CD4-positive, alpha-beta T cell treated with Interferon gamma for 1 hour (primary cell): ENCODE results near the gene TRERF1.
A peak's percentile ranks its signal among the peaks of the same experiment; 100 is the strongest.
"Not testable (repeated sequence)": the region's sequence is repeated elsewhere in the genome, so short reads cannot be mapped to it uniquely, and the experiment has no call there.

Experiments used
- DNase-seq: peaks from one replicate; pipeline ENCODE4 v3.0.0-alpha.2; 2020

TRERF1 gene

GRCh38 chr6:42451333-42452170, at the start of gene TRERF1:
TRERF1 (minus strand) TSS chr6:42451926; CDS start chr6:42269590, 182,336 bp downstream.
- peak; percentile 46 for DNase-seq

GRCh38 chr6:42498473-42499128, 46.9 kb upstream of the TRERF1 start:
- no peak for DNase-seq

GRCh38 chr6:42493914-42494539, 42.3 kb upstream of the TRERF1 start:
- no peak for DNase-seq

GRCh38 chr6:42488129-42488528, 36.4 kb upstream of the TRERF1 start:
- no peak for DNase-seq

GRCh38 chr6:42484261-42484660, 32.5 kb upstream of the TRERF1 start:
- DNase-seq = no peak

- no peak for DNase-seq
Measured at GRCh38 chr6:42482174-42482573, 30.4 kb upstream of the TRERF1 start.

GRCh38 chr6:42471714-42472113, 20.0 kb upstream of the TRERF1 start:
- DNase-seq = no peak

GRCh38 chr6:42471142-42471541, 19.4 kb upstream of the TRERF1 start:
- DNase-seq = no peak

- no peak for DNase-seq
Measured at GRCh38 chr6:42468273-42468672, 16.5 kb upstream of the TRERF1 start.

- DNase-seq = no peak
Measured at GRCh38 chr6:42467651-42468050, 15.9 kb upstream of the TRERF1 start.

- DNase-seq = not testable (repeated sequence)
Measured at GRCh38 chr6:42466470-42466869, 14.7 kb upstream of the TRERF1 start.

- no peak for DNase-seq
Measured at GRCh38 chr6:42462474-42462972, 10.8 kb upstream of the TRERF1 start.

GRCh38 chr6:42460883-42461282, 9.2 kb upstream of the TRERF1 start:
- no peak for DNase-seq

GRCh38 chr6:42459888-42460287, 8.2 kb upstream of the TRERF1 start:
- no peak for DNase-seq

GRCh38 chr6:42454428-42454791, 2.7 kb upstream of the TRERF1 start:
- no peak for DNase-seq

GRCh38 chr6:42453654-42454427, 2.1 kb upstream of the TRERF1 start:
- DNase-seq = no peak

- DNase-seq = peak; percentile 62
Measured at GRCh38 chr6:42453031-42453653, 1.4 kb upstream of the TRERF1 start.

- peak; percentile 26 for DNase-seq
Measured at GRCh38 chr6:42452171-42453030, 675 bp upstream of the TRERF1 start.

GRCh38 chr6:42450477-42451332, 1.0 kb downstream of the TRERF1 start:
- no peak for DNase-seq

GRCh38 chr6:42449917-42450476, 1.7 kb downstream of the TRERF1 start:
- no peak for DNase-seq
